SK-N-MC (cell line): ENCODE results near the gene PRDM9.

Experiments
- EZH2 ChIP-seq: fragments of 200-600 bp; sonication (generic); IDR thresholded peaks from one replicate; pipeline ENCODE4 v1.6.1; 2017; ENCODE audit warnings: antibody characterized with exemption
- FOXP2 ChIP-seq: optimal IDR thresholded peaks from 2 replicates; pipeline ENCODE3; 2011; ENCODE audit warnings: mild to moderate bottlenecking, moderate library complexity; ENCODE audit not compliant: insufficient read depth; ENCODE audit errors: extremely low read length, control extremely low read depth
- POLR2AphosphoS5 ChIP-seq: IDR thresholded peaks from 2 replicates; pipeline ENCODE4 v1.6.1; 2012; ENCODE audit warnings: mild to moderate bottlenecking, low read depth, low read length, borderline replicate concordance

DNA sequence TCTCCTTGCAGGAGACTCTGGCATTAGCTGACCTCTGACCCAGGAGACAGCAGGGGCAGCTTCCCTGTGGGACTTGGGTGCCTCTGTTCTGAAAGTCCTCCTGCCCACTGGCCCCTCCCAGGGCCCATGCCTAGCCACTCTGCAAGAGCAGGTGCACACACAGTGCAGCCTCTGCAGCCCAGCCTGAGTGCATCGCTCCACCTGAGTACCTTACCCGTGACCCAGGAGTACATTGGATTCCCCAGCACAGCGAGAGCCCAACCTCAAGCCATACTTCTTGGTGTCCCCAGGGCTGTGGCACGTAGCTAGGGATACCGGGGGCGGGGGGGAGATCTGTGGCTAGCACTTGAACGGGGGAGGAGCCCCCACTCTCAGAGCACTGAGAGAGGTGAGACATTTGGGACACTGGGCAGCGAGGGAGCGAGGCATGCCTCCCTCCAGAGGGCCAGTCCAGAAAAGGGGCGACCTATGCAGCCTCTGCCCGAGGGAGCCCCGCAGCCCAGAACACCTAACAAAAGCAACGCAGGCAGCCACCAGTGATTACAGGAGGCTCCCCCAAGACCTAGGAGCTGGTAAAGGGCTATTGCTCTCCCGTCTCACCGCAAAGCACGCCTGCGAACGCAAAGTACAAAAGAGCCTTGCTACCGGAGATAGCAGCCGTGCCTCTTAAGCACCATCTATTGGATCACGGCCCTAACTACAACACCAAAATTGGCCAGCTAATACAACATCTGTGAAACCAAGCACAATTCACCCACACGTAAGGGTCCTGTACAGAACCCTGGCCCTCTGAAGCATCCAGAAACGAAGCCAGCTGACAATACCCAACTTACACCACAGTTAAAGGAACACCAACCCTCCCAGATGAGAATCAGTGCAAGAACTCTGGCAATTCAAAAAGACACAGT lies 826 bp upstream of the PRDM9 start:
- no peak for TF ChIP-seq POLR2AphosphoS5
- TF ChIP-seq EZH2 = no peak
- no peak for TF ChIP-seq FOXP2
